Neuronal stem cell (in vitro differentiated cells): Measurements from ENCODE around the gene C13orf46.

Experiments
- DNase-seq: peaks from one replicate; pipeline ENCODE4 v3.0.0-alpha.2; 2013; ENCODE audit warnings: low spot score
- H2AFZ ChIP-seq: one replicate; pipeline ENCODE4 v1.6.1; 2013; ENCODE audit warnings: mild to moderate bottlenecking, low read length, inconsistent platforms
- H2AK5ac ChIP-seq: 2 replicates; pipeline ENCODE4 v1.6.1; 2013; ENCODE audit warnings: low read depth, mild to moderate bottlenecking, inconsistent platforms, low read length, moderate library complexity, mixed read lengths
- H2BK120ac ChIP-seq: 2 replicates; pipeline ENCODE4 v1.6.1; 2013; ENCODE audit warnings: low read depth, mild to moderate bottlenecking, inconsistent platforms, low read length, moderate library complexity, mixed read lengths
- H2BK12ac ChIP-seq: one replicate; pipeline ENCODE4 v1.6.1; 2013; ENCODE audit warnings: low read length, inconsistent platforms
- H2BK15ac ChIP-seq: 2 replicates; pipeline ENCODE4 v1.6.1; 2013; ENCODE audit warnings: mild to moderate bottlenecking, low read length, inconsistent platforms, mixed read lengths
- H2BK5ac ChIP-seq: one replicate; pipeline ENCODE4 v1.6.1; 2013; ENCODE audit warnings: inconsistent platforms, mild to moderate bottlenecking, low read length, moderate library complexity
- H3K14ac ChIP-seq: one replicate; pipeline ENCODE4 v1.6.1; 2013; ENCODE audit warnings: low read length, inconsistent platforms
- H3K18ac ChIP-seq: 2 replicates; pipeline ENCODE4 v1.6.1; 2013; ENCODE audit warnings: low read length, inconsistent platforms
- H3K23ac ChIP-seq: 2 replicates; pipeline ENCODE4 v1.6.1; 2013; ENCODE audit warnings: low read depth, mild to moderate bottlenecking, mixed read lengths, low read length, inconsistent platforms; ENCODE audit not compliant: poor library complexity
- H3K27ac ChIP-seq: replicated peaks from 3 replicates; pipeline ENCODE4 v1.5.1; 2013; ENCODE audit warnings: low read length, inconsistent platforms
- H3K27me3 ChIP-seq, 3 experiments: 2 replicates each; pipeline ENCODE4 v1.6.1; 2013; ENCODE audit warnings: low read length in 3 of 3, mild to moderate bottlenecking in 2 of 3, inconsistent platforms in 1 of 3, low read depth in 1 of 3, mixed read lengths in 1 of 3, moderate library complexity in 1 of 3; ENCODE audit not compliant: control insufficient read depth in 3 of 3, insufficient read depth in 3 of 3
- H3K36me3 ChIP-seq, 2 donors: replicated peaks in 1 of 2; 2 replicates each; pipeline ENCODE4 v1.6.1; 2013; ENCODE audit warnings: low read length in 2 of 2; ENCODE audit not compliant: control insufficient read depth in 2 of 2, insufficient read depth in 2 of 2
- H3K4ac ChIP-seq: 2 replicates; pipeline ENCODE4 v1.6.1; 2013; ENCODE audit warnings: inconsistent platforms, mild to moderate bottlenecking, low read length, moderate library complexity
- H3K4me1 ChIP-seq, 2 donors: 1 replicate in 1 of 2; 2 replicates in 1 of 2; pipeline ENCODE4 v1.6.1; 2013; ENCODE audit warnings: low read length in 2 of 2, low read depth in 1 of 2; ENCODE audit not compliant: control insufficient read depth in 2 of 2, insufficient read depth in 1 of 2
- H3K4me2 ChIP-seq: one replicate; pipeline ENCODE4 v1.6.1; 2013; ENCODE audit warnings: mild to moderate bottlenecking, low read length, inconsistent platforms; ENCODE audit not compliant: insufficient read depth, poor library complexity, severe bottlenecking
- H3K4me3 ChIP-seq, 2 donors: 2 replicates each; pipeline ENCODE4 v1.5.1; 2013; ENCODE audit warnings: low read length in 2 of 2, mild to moderate bottlenecking in 2 of 2, inconsistent platforms in 1 of 2, moderate library complexity in 1 of 2
- H3K79me1 ChIP-seq: one replicate; pipeline ENCODE4 v1.6.1; 2013; ENCODE audit warnings: low read depth, mild to moderate bottlenecking, inconsistent platforms, low read length, moderate library complexity
- H3K9ac ChIP-seq: one replicate; pipeline ENCODE4 v1.6.1; 2013; ENCODE audit warnings: mild to moderate bottlenecking, low read depth, low read length, inconsistent platforms; ENCODE audit not compliant: poor library complexity
- H3K9me3 ChIP-seq, 2 donors: replicated peaks in 1 of 2; 2 replicates each; pipeline versions ENCODE3 to v1.6.1; 2013; ENCODE audit warnings: low read length in 2 of 2, mild to moderate bottlenecking in 2 of 2, inconsistent platforms in 1 of 2, low read depth in 1 of 2, mixed read lengths in 1 of 2, moderate library complexity in 1 of 2; ENCODE audit not compliant: control insufficient read depth in 2 of 2, insufficient read depth in 1 of 2
- H4K8ac ChIP-seq: one replicate; pipeline ENCODE4 v1.6.1; 2013; ENCODE audit warnings: low read depth, mild to moderate bottlenecking, inconsistent platforms, low read length, moderate library complexity
- H4K91ac ChIP-seq: one replicate; pipeline ENCODE4 v1.6.1; 2013; ENCODE audit warnings: low read length, low read depth, mild to moderate bottlenecking, inconsistent platforms; ENCODE audit not compliant: poor library complexity
- WGBS, 2 donors: extraction: QIAGEN DNeasy Blood & Tissue Kit; methylation state at CpG; one replicate each; pipeline ENCODE4 v1.1.7; 2013; ENCODE audit warnings: missing lambda C conversion rate in 2 of 2, mixed read lengths in 1 of 2; ENCODE audit not compliant: insufficient read length in 2 of 2, insufficient replicate concordance in 1 of 2; ENCODE audit errors: extremely low coverage in 2 of 2; 5-methylcytosine and 5-hydroxymethylcytosine counted together

Gene C13orf46

GRCh38 chr13:113959198-113959597 lies 14.7 kb downstream of the C13orf46 start:
- Histone ChIP-seq H3K27ac (no peak overlapping the region), H3K4me1 (no peaks in the 10 kb centered on the region), H3K9me3 (peaks cover 21 to 29% of the 10 kb centered on the region in 2 donors), H2BK120ac (no peak overlapping the region), H3K79me1 (no peaks in the 10 kb centered on the region), H3K18ac (no peak overlapping the region), H3K4me2 (no peak overlapping the region), H2AFZ (no peak overlapping the region), H3K27me3 (no peaks in the 10 kb centered on the region), H2BK12ac (no peak overlapping the region), H3K23ac (no peak overlapping the region), H4K91ac (no peak overlapping the region), H4K8ac (no peak overlapping the region), H3K14ac (no peak overlapping the region), H3K4me3 (peak overlapping the region in 1 of 2 donors; percentile 13), H2BK15ac (no peak overlapping the region), H2BK5ac (no peak overlapping the region), H3K9ac (no peak overlapping the region), H3K36me3 (no peaks in the 10 kb centered on the region), H2AK5ac (no peak overlapping the region), H3K4ac (no peak overlapping the region)
- no CpG with 5 or more reads among the region's 1 CpG for WGBS, 2 donors
- no peak for DNase-seq

DNA sequence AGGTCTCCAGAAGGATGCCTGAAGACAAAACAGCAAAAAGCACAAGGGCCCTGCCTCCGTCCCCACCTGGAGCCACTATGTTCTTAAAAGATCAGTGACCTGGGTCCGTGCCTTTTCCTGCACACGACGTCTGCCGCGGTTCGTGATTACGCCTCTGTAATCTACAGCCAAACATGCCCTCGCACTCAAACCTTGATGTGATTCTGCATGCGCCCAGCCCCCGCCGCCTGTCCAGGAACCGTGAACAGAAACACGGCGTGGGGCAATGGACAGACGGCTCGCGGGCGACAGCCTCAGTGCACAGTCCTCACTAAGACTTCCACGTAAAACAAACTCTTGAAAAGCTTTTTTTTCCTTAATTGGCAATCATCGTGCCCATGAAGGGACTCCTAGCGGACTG lies 15.5 kb downstream of the C13orf46 start:
- H3K14ac ChIP-seq: no peak overlapping the region
- H2BK15ac ChIP-seq: no peak overlapping the region
- H2BK120ac ChIP-seq: no peak overlapping the region
- H3K4me1 ChIP-seq: no peaks in the 10 kb centered on the region
- no peak overlapping the region for H2AK5ac ChIP-seq
- H3K4me3 ChIP-seq: no peak overlapping the region
- H3K9me3 ChIP-seq: peaks cover 20 to 29% of the 10 kb centered on the region in 2 donors
- no peak overlapping the region for H2BK12ac ChIP-seq
- H3K4me2 ChIP-seq: no peak overlapping the region
- no peak overlapping the region for H4K91ac ChIP-seq
- WGBS, 2 donors: no CpG with 5 or more reads among the region's 22 CpGs
- no peak overlapping the region for H3K23ac ChIP-seq
- no peak overlapping the region for H3K4ac ChIP-seq
- H3K27ac ChIP-seq: no peak overlapping the region
- H3K27me3 ChIP-seq: no peaks in the 10 kb centered on the region
- H2BK5ac ChIP-seq: no peak overlapping the region
- H2AFZ ChIP-seq: no peak overlapping the region
- no peaks in the 10 kb centered on the region for H3K79me1 ChIP-seq
- no peak overlapping the region for H3K9ac ChIP-seq
- no peaks in the 10 kb centered on the region for H3K36me3 ChIP-seq
- H3K18ac ChIP-seq: no peak overlapping the region
- H4K8ac ChIP-seq: no peak overlapping the region
- DNase-seq: no peak

- WGBS, 2 donors: no CpG with 5 or more reads among the region's 14 CpGs
- no peak overlapping the region for H2AFZ ChIP-seq
- no peaks in the 10 kb centered on the region for H3K27me3 ChIP-seq
- DNase-seq: no peak
- no peaks in the 10 kb centered on the region for H3K4me1 ChIP-seq
- H2BK15ac ChIP-seq: no peak overlapping the region
- no peaks in the 10 kb centered on the region for H3K79me1 ChIP-seq
- H3K23ac ChIP-seq: no peak overlapping the region
- H2BK12ac ChIP-seq: no peak overlapping the region
- no peak overlapping the region for H3K27ac ChIP-seq
- H4K8ac ChIP-seq: no peak overlapping the region
- no peak overlapping the region for H2AK5ac ChIP-seq
- no peaks in the 10 kb centered on the region for H3K36me3 ChIP-seq
- no peak overlapping the region for H3K4me2 ChIP-seq
- no peak overlapping the region for H2BK120ac ChIP-seq
- H4K91ac ChIP-seq: no peak overlapping the region
- H3K4me3 ChIP-seq: no peak overlapping the region
- H3K9me3 ChIP-seq: peaks cover 13 to 26% of the 10 kb centered on the region in 2 donors
- peak overlapping the region; percentile 71 for H3K18ac ChIP-seq
- H3K14ac ChIP-seq: peak overlapping the region; percentile 56
- H3K9ac ChIP-seq: no peak overlapping the region
- no peak overlapping the region for H2BK5ac ChIP-seq
- H3K4ac ChIP-seq: no peak overlapping the region
Observed at GRCh38 chr13:113956571-113956970, 17.3 kb downstream of the C13orf46 start.

DNA sequence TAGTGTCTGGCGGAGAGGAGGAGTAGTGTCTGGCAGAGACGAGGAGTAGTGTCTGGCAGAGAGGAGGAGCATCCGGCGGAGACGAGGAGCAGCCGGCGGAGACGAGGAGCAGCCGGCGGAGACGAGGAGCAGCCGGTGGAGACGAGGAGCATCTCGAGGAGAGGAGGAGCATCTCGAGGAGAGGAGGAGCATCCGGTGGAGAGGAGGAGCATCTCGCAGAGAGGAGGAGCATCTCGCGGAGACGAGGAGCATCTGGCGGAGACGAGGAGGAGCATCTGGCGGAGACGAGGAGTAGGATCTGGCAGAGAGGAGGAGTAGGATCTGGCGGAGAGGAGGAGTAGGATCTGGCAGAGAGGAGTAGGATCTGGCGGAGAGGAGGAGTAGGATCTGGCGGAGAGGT lies 18.2 kb downstream of the C13orf46 start:
- no peak overlapping the region for H3K4ac ChIP-seq
- WGBS, 2 donors: no CpG with 5 or more reads among the region's 27 CpGs
- H3K4me2 ChIP-seq: no peak overlapping the region
- peaks cover 13 to 24% of the 10 kb centered on the region in 2 donors for H3K9me3 ChIP-seq
- H2BK5ac ChIP-seq: no peak overlapping the region
- no peak for DNase-seq
- no peaks in the 10 kb centered on the region for H3K36me3 ChIP-seq
- H3K4me3 ChIP-seq: no peak overlapping the region
- H3K27ac ChIP-seq: no peak overlapping the region
- no peak overlapping the region for H3K9ac ChIP-seq
- H2BK120ac ChIP-seq: no peak overlapping the region
- H3K27me3 ChIP-seq: no peaks in the 10 kb centered on the region
- no peak overlapping the region for H3K18ac ChIP-seq
- no peak overlapping the region for H3K23ac ChIP-seq
- H4K8ac ChIP-seq: no peak overlapping the region
- no peak overlapping the region for H2AFZ ChIP-seq
- no peaks in the 10 kb centered on the region for H3K4me1 ChIP-seq
- H4K91ac ChIP-seq: no peak overlapping the region
- H2BK12ac ChIP-seq: no peak overlapping the region
- H3K14ac ChIP-seq: peak overlapping the region; percentile 71
- no peak overlapping the region for H2BK15ac ChIP-seq
- H3K79me1 ChIP-seq: no peaks in the 10 kb centered on the region
- no peak overlapping the region for H2AK5ac ChIP-seq
